IPS-NIHi11 (cell line): ENCODE results near the gene ITSN1.

Source experiments
- DNase-seq: peaks from one replicate; pipeline ENCODE4 v3.0.0; 2012; ENCODE audit warnings: mixed read lengths, low spot score

Gene ITSN1

GRCh38 chr21:33731447-33731846 lies 89.1 kb downstream of the ITSN1 start:
- DNase-seq = no peak

- no peak for DNase-seq
Observed at GRCh38 chr21:33732038-33732437, 89.7 kb downstream of the ITSN1 start.

- no peak for DNase-seq
Observed at GRCh38 chr21:33733601-33734000, 91.3 kb downstream of the ITSN1 start.

- no peak for DNase-seq
Observed at GRCh38 chr21:33734291-33734690, 92.0 kb downstream of the ITSN1 start.

GRCh38 chr21:33734818-33735217 lies 92.5 kb downstream of the ITSN1 start:
- DNase-seq = no peak

- no peak for DNase-seq
Observed at GRCh38 chr21:33736569-33736968, 94.3 kb downstream of the ITSN1 start.

GRCh38 chr21:33739701-33740100 lies 97.4 kb downstream of the ITSN1 start:
- DNase-seq = no peak

- DNase-seq = no peak
Observed at GRCh38 chr21:33747420-33747819, 105.1 kb downstream of the ITSN1 start.

GRCh38 chr21:33748903-33749302 lies 106.6 kb downstream of the ITSN1 start:
- DNase-seq = no peak

GRCh38 chr21:33750017-33750416 lies 107.7 kb downstream of the ITSN1 start:
- no peak for DNase-seq

- no peak for DNase-seq
Observed at GRCh38 chr21:33751120-33751519, 108.8 kb downstream of the ITSN1 start.

- DNase-seq = no peak
Observed at GRCh38 chr21:33751533-33751932, 109.2 kb downstream of the ITSN1 start.

- no peak for DNase-seq
Observed at GRCh38 chr21:33752260-33752659, 110.0 kb downstream of the ITSN1 start.

GRCh38 chr21:33753886-33754285 lies 111.6 kb downstream of the ITSN1 start:
- no peak for DNase-seq

GRCh38 chr21:33754481-33754880 lies 112.2 kb downstream of the ITSN1 start:
- DNase-seq = no peak

GRCh38 chr21:33755354-33755753 lies 113.1 kb downstream of the ITSN1 start:
- DNase-seq = no peak

- DNase-seq = no peak
Observed at GRCh38 chr21:33760641-33761440, 118.5 kb downstream of the ITSN1 start.

GRCh38 chr21:33761441-33762036 lies 119.2 kb downstream of the ITSN1 start:
- DNase-seq = peak; percentile 39

GRCh38 chr21:33762803-33763581 lies 120.7 kb downstream of the ITSN1 start:
- no peak for DNase-seq

- DNase-seq = no peak
Observed at GRCh38 chr21:33763582-33763899, 121.2 kb downstream of the ITSN1 start.

GRCh38 chr21:33767236-33767635 lies 124.9 kb downstream of the ITSN1 start:
- no peak for DNase-seq

- no peak for DNase-seq
Observed at GRCh38 chr21:33767960-33768359, 125.7 kb downstream of the ITSN1 start.

- no peak for DNase-seq
Observed at GRCh38 chr21:33769057-33769456, 126.8 kb downstream of the ITSN1 start.
